WI38 (cell line): ENCODE measurements around the gene MAP7D2.

Source experiments
- H3K4me3 ChIP-seq: 2 replicates; pipeline ENCODE4 v1.5.1; 2011; ENCODE audit warnings: low read depth, mild to moderate bottlenecking, control low read depth, low read length
- CTCF ChIP-seq: IDR thresholded peaks from 2 replicates; pipeline ENCODE4 v1.5.1; 2012; ENCODE audit warnings: low read depth, mild to moderate bottlenecking, control low read depth, low read length

MAP7D2 gene

GRCh38 chrX:20038966-20039365 is 77.7 kb downstream of the MAP7D2 start:
- H3K4me3 ChIP-seq = no peak overlapping the region
- TF ChIP-seq CTCF = no peak

DNA sequence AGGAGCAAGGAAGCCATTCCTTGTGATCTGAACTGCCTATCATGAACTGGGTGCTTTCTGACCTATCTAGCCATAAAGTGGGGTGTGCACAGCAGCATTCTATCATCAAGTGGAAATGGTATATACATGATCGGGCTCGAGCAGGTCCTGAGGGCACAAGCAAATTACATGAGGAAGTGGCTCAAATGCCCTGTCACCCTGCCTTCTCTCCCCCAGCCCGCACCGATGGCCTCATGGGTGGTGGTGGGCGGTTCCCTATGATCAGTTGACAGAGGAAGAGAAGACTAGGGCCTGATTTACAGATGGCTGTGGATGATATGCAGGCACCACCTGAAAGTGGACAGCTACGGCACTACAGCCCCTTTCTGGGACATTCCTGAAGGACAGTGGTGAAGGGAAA is 79.5 kb downstream of the MAP7D2 start:
- TF ChIP-seq CTCF = no peak
- no peak overlapping the region for H3K4me3 ChIP-seq

GRCh38 chrX:20032201-20032600 is 84.5 kb downstream of the MAP7D2 start:
- no peak for TF ChIP-seq CTCF

DNA sequence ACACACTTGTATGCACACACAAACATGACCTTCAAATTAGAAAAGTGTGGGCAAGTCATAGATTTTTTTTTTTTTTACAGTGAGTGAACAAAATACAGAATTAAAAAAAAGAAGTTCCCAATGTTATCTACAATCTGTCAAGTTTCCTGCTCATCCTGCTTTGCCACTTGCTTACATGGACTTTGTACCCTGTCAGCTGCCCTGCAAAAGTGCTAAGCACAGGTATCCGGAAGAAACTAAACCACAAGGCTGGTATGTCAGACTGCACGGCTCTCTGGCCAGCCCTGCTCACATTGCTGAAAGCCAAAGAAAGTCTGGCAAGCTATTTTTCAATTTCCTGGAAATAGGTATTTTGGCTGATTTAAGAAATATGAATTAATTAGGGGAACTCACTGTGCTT is 87.0 kb downstream of the MAP7D2 start:
- TF ChIP-seq CTCF = no peak

More at GRCh38 chrX:20032201-20032600, 84.5 kb downstream of the MAP7D2 start:
- H3K4me3 ChIP-seq = no peak overlapping the region

DNA sequence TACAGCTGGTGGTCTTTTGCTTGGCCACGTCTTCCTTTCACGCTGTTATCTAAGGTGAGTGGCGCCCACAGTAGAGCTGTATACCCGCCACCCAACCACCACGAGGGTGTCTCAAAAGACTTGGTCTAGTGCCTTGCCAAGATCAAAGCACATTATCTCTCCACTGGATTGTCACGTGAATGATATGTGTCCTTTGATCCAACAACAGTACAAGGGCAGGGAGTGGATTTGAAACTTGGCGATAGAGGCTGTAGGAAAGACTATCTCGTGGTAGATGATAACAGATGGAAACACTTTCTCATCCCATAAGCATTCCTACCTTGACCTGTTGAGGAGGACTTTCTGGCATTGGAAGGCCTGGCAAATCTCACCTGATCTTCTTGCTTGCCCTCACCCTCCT is 88.1 kb downstream of the MAP7D2 start:
- no peak for TF ChIP-seq CTCF
- no peak overlapping the region for H3K4me3 ChIP-seq

More for the DNA sequence above, 87.0 kb downstream of the MAP7D2 start:
- no peak overlapping the region for H3K4me3 ChIP-seq

- H3K4me3 ChIP-seq = no peak overlapping the region
- TF ChIP-seq CTCF = no peak
Observed at GRCh38 chrX:20026278-20026677, 90.4 kb downstream of the MAP7D2 start.

DNA sequence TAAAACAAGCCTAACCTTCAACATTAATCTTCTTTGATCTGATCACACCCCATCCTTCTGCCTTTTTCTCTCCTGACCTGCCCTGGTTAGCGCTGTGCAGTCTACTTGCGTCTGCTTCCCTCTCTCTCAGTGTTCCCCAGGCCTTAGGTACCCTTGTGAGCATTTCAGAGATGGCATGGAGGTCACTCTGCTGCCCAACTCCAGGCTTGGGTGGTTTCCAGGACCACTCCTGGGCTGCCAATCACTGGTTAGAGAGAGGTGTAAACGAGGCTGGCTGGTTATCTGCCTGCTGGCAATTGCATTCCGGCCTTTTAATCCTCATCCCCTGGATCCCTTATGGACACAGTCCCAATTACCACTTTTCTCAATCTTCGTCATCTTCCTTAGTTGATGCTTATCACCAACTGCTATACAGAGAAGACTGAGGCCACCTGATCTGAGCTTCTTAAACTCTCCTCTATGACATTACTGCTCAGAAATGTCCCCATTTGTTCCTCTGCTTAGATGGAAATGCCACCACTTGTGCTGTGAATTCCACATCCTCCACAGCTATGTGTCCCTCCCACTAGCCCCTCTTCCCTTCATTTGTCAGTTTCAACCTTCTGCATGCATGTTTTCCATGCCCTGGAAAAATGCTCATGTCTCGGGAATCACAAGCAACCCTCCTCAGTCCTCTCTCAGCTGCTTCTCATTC is 96.9 kb downstream of the MAP7D2 start:
- TF ChIP-seq CTCF = no peak
- H3K4me3 ChIP-seq = no peak overlapping the region
